K562 (cell line): ENCODE data around the gene OTC. TPM values are rescaled to one million over a fixed set of nuclear protein-coding genes. Genes with fewer than 3 reads are reported as not detected.

Source experiments
- ATAC-seq: fragments of 200-7000 bp; cut with Tn5 transposase; 3 replicates; pipeline ENCODE4 v1.9.1; 2020; ENCODE audit warnings: moderate library complexity
- BruUV-seq: library from RNA; stranded (reverse); fragments of 400-500 nt; replicated peaks from 2 replicates; lab custom pipeline; 2021; lab: Mats Ljungman, UMichigan
- CTCF ChIA-PET: fragments of 300-600 bp; formaldehyde crosslinking; extraction: SDS; loops from one replicate; lab custom pipeline; 2021; ENCODE audit warnings: low intra/inter-chr PET ratio; lab: Yijun Ruan, JAX
- POLR2A ChIA-PET: fragments of 300-600, 350-650 bp; sonication (Branson Sonifier 250); formaldehyde crosslinking; extraction: SDS; loops from one replicate; lab custom pipeline; 2021; ENCODE audit warnings: antibody characterized with exemption, inconsistent platforms; lab: Yijun Ruan, JAX
- DNase-seq, 4 experiments: peaks; one replicate each; pipeline versions ENCODE4 v3.0.0 to v3.0.0-alpha.2; 2011 to 2018; ENCODE audit warnings: low spot score in 3 of 4, mixed read lengths in 3 of 4; ENCODE audit errors: extremely low read depth in 1 of 4
- FAIRE-seq: peaks from 2 replicates; lab custom pipeline; 2011; peaks lifted over from hg19 to GRCh38; lab: Jason Lieb, UNC
- H2AFZ ChIP-seq: 2 replicates; pipeline ENCODE4 v1.6.0; 2011; ENCODE audit warnings: low read depth, low read length, control low read depth, inconsistent platforms
- H3K27ac ChIP-seq: fragments of 200-600 bp; 3 replicates; pipeline ENCODE4 v1.8.0; 2011; ENCODE audit warnings: low read depth, mild to moderate bottlenecking, control low read depth, inconsistent platforms, low read length, moderate library complexity, mixed read lengths; ENCODE audit errors: extremely low read depth
- H3K27me3 ChIP-seq, 2 experiments: fragments of 300-600 bp in 1 of 2; 2 replicates in 1 of 2; 3 replicates in 1 of 2; pipeline versions ENCODE4 v1.6.0 to v1.8.0; 2011; ENCODE audit warnings: inconsistent platforms in 2 of 2, low read length in 2 of 2, mild to moderate bottlenecking in 1 of 2, mixed read lengths in 1 of 2, moderate library complexity in 1 of 2; ENCODE audit not compliant: control insufficient read depth in 2 of 2, insufficient read depth in 2 of 2
- H3K36me3 ChIP-seq: fragments of 300-600 bp; 3 replicates; pipeline ENCODE4 v1.8.0; 2011; ENCODE audit warnings: mild to moderate bottlenecking, low read length, inconsistent platforms; ENCODE audit not compliant: control insufficient read depth, insufficient read depth
- H3K4me1 ChIP-seq, 2 experiments: fragments of 200-600 bp in 1 of 2; replicated peaks in 1 of 2; 2 replicates in 1 of 2; 3 replicates in 1 of 2; pipeline versions ENCODE4 v1.5.1 to v1.8.0; 2011; ENCODE audit warnings: inconsistent platforms in 2 of 2, low read length in 2 of 2, mild to moderate bottlenecking in 1 of 2, mixed read lengths in 1 of 2, moderate library complexity in 1 of 2; ENCODE audit not compliant: control insufficient read depth in 2 of 2, insufficient read depth in 2 of 2
- H3K4me2 ChIP-seq: 2 replicates; pipeline ENCODE4 v1.6.1; 2011; ENCODE audit warnings: low read length, control low read depth, inconsistent platforms, mixed read lengths; ENCODE audit not compliant: insufficient read depth
- H3K4me3 ChIP-seq: fragments of 200-600 bp; sonication (generic), shearing (Covaris generic); 2 replicates; pipeline ENCODE4 v1.5.1; 2016; ENCODE audit warnings: control low read depth, inconsistent platforms
- H3K79me2 ChIP-seq: fragments of 200-600 bp; 3 replicates; pipeline ENCODE4 v1.8.0; 2011; ENCODE audit warnings: low read length, inconsistent platforms; ENCODE audit not compliant: control insufficient read depth, insufficient read depth
- H3K9ac ChIP-seq, 2 experiments: 2 replicates each; pipeline versions ENCODE4 v1.6.0 to v1.6.1; 2011; ENCODE audit warnings: low read depth in 2 of 2, low read length in 2 of 2, control low read depth in 1 of 2, inconsistent platforms in 1 of 2, mild to moderate bottlenecking in 1 of 2, mixed read lengths in 1 of 2; ENCODE audit not compliant: insufficient read depth in 1 of 2
- H3K9me1 ChIP-seq: one replicate; pipeline ENCODE4 v1.6.0; 2011; ENCODE audit warnings: inconsistent platforms, mild to moderate bottlenecking, low read length, moderate library complexity; ENCODE audit not compliant: control insufficient read depth, insufficient read depth
- H3K9me3 ChIP-seq: replicated peaks from 2 replicates; pipeline ENCODE4 v1.5.1; 2011; ENCODE audit warnings: low read depth, low read length, inconsistent platforms; ENCODE audit not compliant: control insufficient read depth, insufficient read depth
- H4K20me1 ChIP-seq: replicated peaks from 2 replicates; pipeline ENCODE4 v1.6.1; 2011; ENCODE audit warnings: low read length, inconsistent platforms, mixed read lengths; ENCODE audit not compliant: control insufficient read depth, insufficient read depth
- CBFA2T2 ChIP-seq: fragments of 450-650 bp; conservative IDR thresholded peaks from 2 replicates; pipeline ENCODE4 v1.6.1; 2017; ENCODE audit warnings: mild to moderate bottlenecking
- RREB1 ChIP-seq: fragments of 250-450 bp; sonication (Bioruptor Pico); IDR thresholded peaks from 2 replicates; pipeline ENCODE4 v1.4.0; 2020
- SMAD2 ChIP-seq: fragments of 150-350 bp; IDR thresholded peaks from 2 replicates; pipeline ENCODE4 v1.6.1; 2014; ENCODE audit warnings: low read depth, mild to moderate bottlenecking, low read length
- SRF ChIP-seq, 2 experiments: fragments of 250-450, 450-650 bp in 1 of 2; sonication (Bioruptor Pico) in 1 of 2; sonication (generic) in 1 of 2; formaldehyde crosslinking; IDR thresholded peaks; 2 replicates each; pipeline versions ENCODE4 v1.5.0 to v1.5.1; 2020 to 2022; ENCODE audit warnings: mild to moderate bottlenecking in 1 of 2, missing genetic modification reagents in 1 of 2
- WGBS: fragments of 100-300 bp; shearing (Covaris generic); methylation state at CpG from one replicate; pipeline ENCODE4 v1.1.6; 2016; ENCODE audit warnings: low coverage, mixed read lengths; ENCODE audit not compliant: insufficient coverage; ENCODE audit errors: missing lambda C conversion rate; 5-methylcytosine and 5-hydroxymethylcytosine counted together
- in situ Hi-C: fragments of 300-500 bp; cut with MboI; formaldehyde crosslinking; loops from 4 replicates; pipeline ENCODE4 v1.15.0; 2018; ENCODE audit warnings: inconsistent platforms, mixed read lengths
- intact Hi-C: fragments of 100-400 bp; cut with micrococcal nuclease; formaldehyde crosslinking; loops from 2 replicates; pipeline ENCODE4 v1.14.2; 2022
- polyA plus RNA-seq, 8 experiments: library from polyadenylated mRNA; depleted of rRNA in 4 of 8; stranded (reverse) in 5 of 8; unstranded in 3 of 8; fragments of >200 nt; fragmentation: Nextera tagmentation in 2 of 8; fragmentation: Illumina TruSeq in 1 of 8; extraction: Ambion mirVana in 2 of 8; extraction: Trizol in 1 of 8; gene quantifications; 2 replicates each; pipeline versions ENCODE4 v1.2.1 to v1.2.3, GENCODE V29; 2011 to 2014; ENCODE audit warnings: inconsistent platforms in 1 of 8, missing spikeins in 1 of 8
- total RNA-seq, 7 experiments: library from RNA; depleted of rRNA in 6 of 7; stranded (reverse); fragments of >200 nt in 6 of 7; fragmentation: Illumina TruSeq in 2 of 7; extraction: Trizol in 2 of 7; gene quantifications; 2 replicates each; pipeline versions ENCODE4 v1.2.1 to v1.2.3, GENCODE V29; 2011 to 2021; ENCODE audit warnings: low replicate concordance in 1 of 7

Gene OTC
- total and polyA plus RNA-seq, 9 of the 15 experiments (the other 6 are each of a cell fraction or from before 2014, with no cell fraction given): not detected

GRCh38 chrX:38403834-38404233, 51.4 kb downstream of the OTC start:
- no TSS peak for BruUV-seq
- FAIRE-seq (no peak), DNase-seq (no peak), ATAC-seq (no peak)
- TF ChIP-seq CBFA2T2: no peak
- TF ChIP-seq SMAD2: no peak
- no peak for TF ChIP-seq RREB1 (CRISPR knock-in tag)
- TF ChIP-seq SRF (CRISPR knock-in tag; IDR thresholded peaks at IDR 0.05): no peak
- Histone ChIP-seq H3K27ac (no peak overlapping the region), H3K36me3 (no peaks in the 10 kb centered on the region), H3K9ac (no peak overlapping the region), H3K79me2 (no peaks in the 10 kb centered on the region), H3K9me3 (no peaks in the 10 kb centered on the region), H3K4me2 (no peak overlapping the region), H3K4me3 (no peak overlapping the region), H3K27me3 (0 out of 5 replicates have a peak, but pooled peaks cover 0 to 5% of the 10 kb centered on the region in 2 experiments), H2AFZ (no peak overlapping the region), H3K9me1 (no peaks in the 10 kb centered on the region), H4K20me1 (no peaks in the 10 kb centered on the region), H3K4me1 (no peaks in the 10 kb centered on the region)
- WGBS: 13% methylated on average over 1 of the region's 1 CpG
- POLR2A ChIA-PET: interaction anchor here (0.6 kb wide), 1 partner anchor 48 kb away, joined by 5 read pairs; no protein-coding TSS in a partner anchor
- CTCF ChIA-PET: no interaction called here
- in situ Hi-C loops: no loop called here
- intact Hi-C loops: no loop called here
